Activated CD4-positive, alpha-beta memory T cell treated with anti-CD3 and anti-CD28 coated beads for 36 hours (primary cell): Measurements from ENCODE around the gene L3MBTL2. TPM values are rescaled to one million over a fixed set of nuclear protein-coding genes. Genes with fewer than 3 reads are reported as not detected.

Experiments used
- CTCF ChIA-PET: fragments of 350-600 bp; sonication (Branson Sonifier 250); formaldehyde crosslinking; loops from one replicate; lab custom pipeline; 2021; ENCODE audit warnings: antibody characterized with exemption, inconsistent platforms; lab: Charles Lee
- POLR2A ChIA-PET: fragments of 350-600 bp; sonication (Branson Sonifier 250); formaldehyde crosslinking; loops from one replicate; lab custom pipeline; 2021; ENCODE audit warnings: antibody characterized with exemption; lab: Charles Lee
- DNase-seq: peaks from one replicate; pipeline ENCODE4 v3.0.0-alpha.2; 2020
- H3K27ac Mint-ChIP-seq: one replicate; pipeline ENCODE4 v1.8.0; 2021; ENCODE audit warnings: mixed read lengths
- H3K27me3 Mint-ChIP-seq: one replicate; pipeline ENCODE4 v1.8.0; 2021; ENCODE audit warnings: mixed read lengths
- H3K36me3 Mint-ChIP-seq: one replicate; pipeline ENCODE4 v1.8.0; 2021; ENCODE audit warnings: mixed read lengths
- H3K4me1 Mint-ChIP-seq: one replicate; pipeline ENCODE4 v1.8.0; 2021; ENCODE audit warnings: low read depth, mixed read lengths
- H3K4me3 Mint-ChIP-seq: one replicate; pipeline ENCODE4 v1.8.0; 2021; ENCODE audit warnings: mild to moderate bottlenecking, mixed read lengths
- H3K9me3 Mint-ChIP-seq: one replicate; pipeline ENCODE4 v1.8.0; 2021; ENCODE audit warnings: mixed read lengths
- intact Hi-C: fragments of 100-400 bp; cut with micrococcal nuclease; formaldehyde crosslinking; loops from one replicate; pipeline ENCODE4 v1.15.1; 2023
- total RNA-seq, 2 experiments: library from RNA; stranded (reverse); gene quantifications; one replicate each; pipeline ENCODE4 v1.2.3, GENCODE V29; 2021

Gene L3MBTL2
- total RNA-seq, 2 experiments from 2014 or later = 27.3 to 31.0 TPM

GRCh38 chr22:41261541-41262249, 56.6 kb downstream of the L3MBTL2 start:
- Mint-ChIP-seq H3K9me3 (no peaks in the 10 kb centered on the region), H3K4me3 (no peak overlapping the region), H3K27me3 (no peaks in the 10 kb centered on the region), H3K4me1 (peaks cover 6% of the 10 kb centered on the region), H3K27ac (no peak overlapping the region), H3K36me3 (peaks cover 61% of the 10 kb centered on the region)
- ChIA-PET POLR2A (interaction anchor here (0.5 kb wide), 1 partner anchor 66 kb away, joined by 3 read pairs; no protein-coding TSS in a partner anchor), CTCF (interaction anchor here (1.4 to 2.9 kb wide), 2 partner anchors 24 to 339 kb away, joined by 3 to 8 read pairs; no protein-coding TSS in a partner anchor)
- DNase-seq = no peak
- intact Hi-C loops = no loop called here

GRCh38 chr22:41262250-41262765, 57.2 kb downstream of the L3MBTL2 start:
- intact Hi-C loops = no loop called here
- no peaks in the 10 kb centered on the region for H3K27me3 Mint-ChIP-seq
- peaks cover 6% of the 10 kb centered on the region for H3K4me1 Mint-ChIP-seq
- peaks cover 58% of the 10 kb centered on the region for H3K36me3 Mint-ChIP-seq
- no peak overlapping the region for H3K27ac Mint-ChIP-seq
- H3K4me3 Mint-ChIP-seq = no peak overlapping the region
- POLR2A ChIA-PET = no interaction called here
- H3K9me3 Mint-ChIP-seq = no peaks in the 10 kb centered on the region
- no peak for DNase-seq
- CTCF ChIA-PET = interaction anchor here (1.4 to 2.9 kb wide), 2 partner anchors 25 to 340 kb away, joined by 3 to 8 read pairs; no protein-coding TSS in a partner anchor

- Mint-ChIP-seq H3K36me3 (peaks cover 60% of the 10 kb centered on the region), H3K27me3 (no peaks in the 10 kb centered on the region), H3K9me3 (no peaks in the 10 kb centered on the region), H3K27ac (no peak overlapping the region), H3K4me3 (no peak overlapping the region), H3K4me1 (peaks cover 6% of the 10 kb centered on the region)
- intact Hi-C loops = no loop called here
- no peak for DNase-seq
- POLR2A ChIA-PET = no interaction called here
- CTCF ChIA-PET = interaction anchor here (2.9 kb wide), 1 partner anchor 26 kb away, joined by 8 read pairs; no protein-coding TSS in a partner anchor
Measured at GRCh38 chr22:41263704-41264103, 58.6 kb downstream of the L3MBTL2 start.

- intact Hi-C loops = no loop called here
- CTCF ChIA-PET = interaction anchor here (2.9 kb wide), 1 partner anchor 27 kb away, joined by 8 read pairs; no protein-coding TSS in a partner anchor
Measured at GRCh38 chr22:41264408-41264941, 59.4 kb downstream of the L3MBTL2 start.

GRCh38 chr22:41267958-41268357, 62.8 kb downstream of the L3MBTL2 start:
- Mint-ChIP-seq H3K27ac (no peak overlapping the region), H3K36me3 (peaks cover 49% of the 10 kb centered on the region), H3K4me1 (peaks cover 6% of the 10 kb centered on the region), H3K4me3 (no peak overlapping the region), H3K27me3 (no peaks in the 10 kb centered on the region), H3K9me3 (no peaks in the 10 kb centered on the region)
- no peak for DNase-seq
- ChIA-PET CTCF (no interaction called here), POLR2A (no interaction called here)
- intact Hi-C loops = no loop called here

More at GRCh38 chr22:41264408-41264941, 59.4 kb downstream of the L3MBTL2 start:
- peaks cover 60% of the 10 kb centered on the region for H3K36me3 Mint-ChIP-seq
- H3K9me3 Mint-ChIP-seq = no peaks in the 10 kb centered on the region
- H3K4me3 Mint-ChIP-seq = no peak overlapping the region
- DNase-seq = no peak
- H3K27me3 Mint-ChIP-seq = no peaks in the 10 kb centered on the region
- POLR2A ChIA-PET = no interaction called here
- no peak overlapping the region for H3K27ac Mint-ChIP-seq
- H3K4me1 Mint-ChIP-seq = peaks cover 6% of the 10 kb centered on the region

GRCh38 chr22:41271787-41272186, 66.7 kb downstream of the L3MBTL2 start:
- peaks cover 4% of the 10 kb centered on the region for H3K4me1 Mint-ChIP-seq
- ChIA-PET CTCF (interaction anchor here (0.7 to 1.0 kb wide), 2 partner anchors 10 to 402 kb away, joined by 3 to 5 read pairs; no protein-coding TSS in a partner anchor), POLR2A (no interaction called here)
- H3K36me3 Mint-ChIP-seq = peaks cover 51% of the 10 kb centered on the region
- no peaks in the 10 kb centered on the region for H3K9me3 Mint-ChIP-seq
- no peak for DNase-seq
- H3K27me3 Mint-ChIP-seq = no peaks in the 10 kb centered on the region
- no peak overlapping the region for H3K4me3 Mint-ChIP-seq
- intact Hi-C loops = no loop called here
- H3K27ac Mint-ChIP-seq = no peak overlapping the region

- Mint-ChIP-seq H3K4me1 (peaks cover 5% of the 10 kb centered on the region), H3K4me3 (no peak overlapping the region), H3K27ac (no peak overlapping the region), H3K36me3 (peaks cover 58% of the 10 kb centered on the region), H3K9me3 (no peaks in the 10 kb centered on the region), H3K27me3 (no peaks in the 10 kb centered on the region)
- intact Hi-C loops = no loop called here
- POLR2A ChIA-PET = no interaction called here
- CTCF ChIA-PET = no interaction called here
- no peak for DNase-seq
Measured at GRCh38 chr22:41273128-41273527, 68.0 kb downstream of the L3MBTL2 start.

- intact Hi-C loops = no loop called here
- Mint-ChIP-seq H3K27me3 (no peaks in the 10 kb centered on the region), H3K27ac (no peak overlapping the region), H3K36me3 (peaks cover 55% of the 10 kb centered on the region), H3K4me1 (peaks cover 5% of the 10 kb centered on the region), H3K9me3 (no peaks in the 10 kb centered on the region), H3K4me3 (no peak overlapping the region)
- POLR2A ChIA-PET = no interaction called here
- DNase-seq = no peak
- CTCF ChIA-PET = no interaction called here
Measured at GRCh38 chr22:41274856-41275255, 69.7 kb downstream of the L3MBTL2 start.

- H3K4me3 Mint-ChIP-seq = no peak overlapping the region
- H3K9me3 Mint-ChIP-seq = no peaks in the 10 kb centered on the region
- CTCF ChIA-PET = interaction anchor here (1.5 to 2.3 kb wide), 2 partner anchors 21 to 42 kb away, joined by 3 to 5 read pairs; partner anchors contain the start of gene ZC3H7B
- intact Hi-C loops = loop anchor here (10.0 kb wide), 1 partner anchor 575 kb away; no protein-coding TSS in a partner anchor
- no peaks in the 10 kb centered on the region for H3K27me3 Mint-ChIP-seq
- no peak overlapping the region for H3K27ac Mint-ChIP-seq
- no peak for DNase-seq
- POLR2A ChIA-PET = interaction anchor here (1.0 kb wide), 1 partner anchor 9 kb away, joined by 3 read pairs; no protein-coding TSS in a partner anchor
- peaks cover 22% of the 10 kb centered on the region for H3K4me1 Mint-ChIP-seq
- H3K36me3 Mint-ChIP-seq = peaks cover 58% of the 10 kb centered on the region
Measured at GRCh38 chr22:41280065-41280464, 75.0 kb downstream of the L3MBTL2 start.

- DNase-seq = no peak
- ChIA-PET POLR2A (interaction anchor here (1.0 kb wide), 1 partner anchor 10 kb away, joined by 3 read pairs; no protein-coding TSS in a partner anchor), CTCF (interaction anchor here (1.5 to 2.3 kb wide), 2 partner anchors 21 to 43 kb away, joined by 3 to 5 read pairs; partner anchors contain the start of gene ZC3H7B)
- Mint-ChIP-seq H3K27ac (peak overlapping the region; percentile 38), H3K36me3 (peaks cover 58% of the 10 kb centered on the region), H3K9me3 (no peaks in the 10 kb centered on the region), H3K4me3 (no peak overlapping the region), H3K27me3 (no peaks in the 10 kb centered on the region), H3K4me1 (peaks cover 22% of the 10 kb centered on the region)
- intact Hi-C loops = loop anchor here (10.0 kb wide), 1 partner anchor 574 kb away; no protein-coding TSS in a partner anchor
Measured at GRCh38 chr22:41280854-41281253, 75.7 kb downstream of the L3MBTL2 start.
